Measurements from ENCODE around the gene SLC22A31. TPM values are rescaled to one million over a fixed set of nuclear protein-coding genes. Genes with fewer than 3 reads are reported as not detected.

Gene SLC22A31
- total RNA-seq, 1 experiment from 2014 or later = 53.7 TPM

DNA sequence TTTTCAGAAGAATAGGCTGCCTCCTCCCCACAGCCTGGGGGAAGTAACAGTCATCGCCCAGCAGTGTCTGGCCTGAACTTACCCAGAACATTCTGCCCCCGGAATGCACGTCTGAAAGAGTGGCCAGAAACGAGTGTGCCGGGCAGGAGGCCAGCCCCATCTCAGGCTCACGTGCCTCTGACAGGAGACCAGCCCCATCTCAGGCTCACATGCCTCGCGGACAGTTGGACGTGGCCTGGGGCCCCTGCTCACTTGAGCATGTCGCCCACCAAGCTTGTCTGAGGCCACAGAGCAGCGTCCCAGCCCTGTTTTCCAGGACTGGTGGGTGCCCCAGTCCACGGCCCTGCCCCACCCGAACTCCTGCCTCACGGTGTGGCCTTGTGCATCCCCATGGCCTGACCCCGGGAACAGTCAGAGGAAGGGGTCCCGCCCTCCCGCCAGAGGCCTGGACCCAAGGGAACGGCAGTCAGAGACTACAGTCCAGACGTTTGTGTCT, 45.1 kb downstream of the SLC22A31 start:
- no peak for DNase-seq (ENCODE audit: low read depth, low spot score)
- no peak overlapping the region for H3K4me2 ChIP-seq (ENCODE audit: low read length)
- peaks cover 0 to 15% of the 10 kb centered on the region in 2 experiments; a peak in 2 of 4 replicates for H3K4me1 ChIP-seq (ENCODE audit: control insufficient read depth in 1 of 2, insufficient read depth in 2 of 2, low read length in 2 of 2)
- no TSS peak for BruUV-seq (replicated peaks)
- intact Hi-C loops (cut with micrococcal nuclease) = no loop called here
- H3K9me2 ChIP-seq (ENCODE audit: insufficient read depth) = no peaks in the 10 kb centered on the region
- H2AFZ ChIP-seq (ENCODE audit: low read depth, low read length, poor library complexity, severe bottlenecking) = no peak overlapping the region
- no peaks in the 10 kb centered on the region for H4K20me1 ChIP-seq (ENCODE audit: insufficient read depth)
- no peak overlapping the region for H3K9ac ChIP-seq (ENCODE audit: low read length)
- no peaks in the 10 kb centered on the region for H3K27me3 ChIP-seq (ENCODE audit: insufficient read depth, low read length)
- H3K9me3 ChIP-seq (ENCODE audit: control insufficient read depth in 1 of 2, insufficient read depth in 1 of 2, low read depth in 1 of 2, low read length in 2 of 2) = peaks cover 0 to 15% of the 10 kb centered on the region in 2 experiments; a peak in 1 of 4 replicates
- ChIA-PET RAD21 (ENCODE audit: low non-redundant PET in 1 of 2, low total read pairs in 2 of 2, uncharacterized antibody in 2 of 2, unreplicated experiment in 2 of 2) (no interaction called here), CTCF (interaction anchor here (1.0 kb wide), 1 partner anchor 12 kb away, joined by 6 read pairs; no protein-coding TSS in a partner anchor), POLR2A (interaction anchor here (1.7 kb wide), 1 partner anchor 16 kb away, joined by 4 read pairs; no protein-coding TSS in a partner anchor)
- peak; percentile 13; the same call in 1 of the 2 replicates for ATAC-seq
- no peaks in the 10 kb centered on the region for H3K79me2 ChIP-seq (ENCODE audit: insufficient read depth, low read length)
- peaks cover under 1 to 6% of the 10 kb centered on the region in 2 experiments; a peak in 2 of 4 replicates for H3K36me3 ChIP-seq (ENCODE audit: control insufficient read depth in 1 of 2, insufficient read depth in 2 of 2, low read length in 2 of 2)
- H3K4me3 ChIP-seq (replicated peaks in 1 of 2; ENCODE audit: low read depth in 1 of 2, low read length in 2 of 2) = no peak overlapping the region
- no peak overlapping the region for H3K27ac ChIP-seq (ENCODE audit: low read depth, low read length)
- TF ChIP-seq FOSL1 (IDR thresholded peaks at IDR 0.05; ENCODE audit: low read depth) (no peak), RAD21 (IDR thresholded peaks at IDR 0.05; ENCODE audit: low read depth) (no peak), CEBPB (IDR thresholded peaks at IDR 0.05; ENCODE audit: low read depth) (no peak), ELF1 (IDR thresholded peaks at IDR 0.05; ENCODE audit: borderline replicate concordance, low read depth) (no peak), ZNF274 (IDR thresholded peaks at IDR 0.05; ENCODE audit: low read depth, low read length) (no peak), POLR2A (IDR thresholded peaks at IDR 0.05; ENCODE audit: borderline replicate concordance, extremely low read depth, insufficient read depth, insufficient read length) (no peak), EZH2 (IDR thresholded peaks at IDR 0.05) (no peak), YY1 (IDR thresholded peaks at IDR 0.05; ENCODE audit: extremely low read depth, insufficient replicate concordance, low read depth, low read length) (no peak), EGR1 (IDR thresholded peaks at IDR 0.05; ENCODE audit: low read depth) (no peak), EZH2phosphoT487 (IDR thresholded peaks at IDR 0.05; ENCODE audit: borderline replicate concordance) (no peak), CBX3 (IDR thresholded peaks at IDR 0.05; ENCODE audit: low read depth) (no peak), SP1 (IDR thresholded peaks at IDR 0.05; ENCODE audit: low read depth) (no peak), JUND (IDR thresholded peaks at IDR 0.05) (no peak), POLR2AphosphoS5 (IDR thresholded peaks at IDR 0.05; ENCODE audit: low read depth, low read length) (no peak), ZFX (IDR thresholded peaks at IDR 0.05) (no peak)
- TF ChIP-seq, protein P1, sequence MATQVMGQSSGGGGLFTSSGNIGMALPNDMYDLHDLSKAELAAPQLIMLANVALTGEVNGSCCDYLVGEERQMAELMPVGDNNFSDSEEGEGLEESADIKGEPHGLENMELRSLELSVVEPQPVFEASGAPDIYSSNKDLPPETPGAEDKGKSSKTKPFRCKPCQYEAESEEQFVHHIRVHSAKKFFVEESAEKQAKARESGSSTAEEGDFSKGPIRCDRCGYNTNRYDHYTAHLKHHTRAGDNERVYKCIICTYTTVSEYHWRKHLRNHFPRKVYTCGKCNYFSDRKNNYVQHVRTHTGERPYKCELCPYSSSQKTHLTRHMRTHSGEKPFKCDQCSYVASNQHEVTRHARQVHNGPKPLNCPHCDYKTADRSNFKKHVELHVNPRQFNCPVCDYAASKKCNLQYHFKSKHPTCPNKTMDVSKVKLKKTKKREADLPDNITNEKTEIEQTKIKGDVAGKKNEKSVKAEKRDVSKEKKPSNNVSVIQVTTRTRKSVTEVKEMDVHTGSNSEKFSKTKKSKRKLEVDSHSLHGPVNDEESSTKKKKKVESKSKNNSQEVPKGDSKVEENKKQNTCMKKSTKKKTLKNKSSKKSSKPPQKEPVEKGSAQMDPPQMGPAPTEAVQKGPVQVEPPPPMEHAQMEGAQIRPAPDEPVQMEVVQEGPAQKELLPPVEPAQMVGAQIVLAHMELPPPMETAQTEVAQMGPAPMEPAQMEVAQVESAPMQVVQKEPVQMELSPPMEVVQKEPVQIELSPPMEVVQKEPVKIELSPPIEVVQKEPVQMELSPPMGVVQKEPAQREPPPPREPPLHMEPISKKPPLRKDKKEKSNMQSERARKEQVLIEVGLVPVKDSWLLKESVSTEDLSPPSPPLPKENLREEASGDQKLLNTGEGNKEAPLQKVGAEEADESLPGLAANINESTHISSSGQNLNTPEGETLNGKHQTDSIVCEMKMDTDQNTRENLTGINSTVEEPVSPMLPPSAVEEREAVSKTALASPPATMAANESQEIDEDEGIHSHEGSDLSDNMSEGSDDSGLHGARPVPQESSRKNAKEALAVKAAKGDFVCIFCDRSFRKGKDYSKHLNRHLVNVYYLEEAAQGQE (IDR thresholded peaks at IDR 0.05; ENCODE audit: low read depth) = no peak
- TF ChIP-seq, protein P2, sequence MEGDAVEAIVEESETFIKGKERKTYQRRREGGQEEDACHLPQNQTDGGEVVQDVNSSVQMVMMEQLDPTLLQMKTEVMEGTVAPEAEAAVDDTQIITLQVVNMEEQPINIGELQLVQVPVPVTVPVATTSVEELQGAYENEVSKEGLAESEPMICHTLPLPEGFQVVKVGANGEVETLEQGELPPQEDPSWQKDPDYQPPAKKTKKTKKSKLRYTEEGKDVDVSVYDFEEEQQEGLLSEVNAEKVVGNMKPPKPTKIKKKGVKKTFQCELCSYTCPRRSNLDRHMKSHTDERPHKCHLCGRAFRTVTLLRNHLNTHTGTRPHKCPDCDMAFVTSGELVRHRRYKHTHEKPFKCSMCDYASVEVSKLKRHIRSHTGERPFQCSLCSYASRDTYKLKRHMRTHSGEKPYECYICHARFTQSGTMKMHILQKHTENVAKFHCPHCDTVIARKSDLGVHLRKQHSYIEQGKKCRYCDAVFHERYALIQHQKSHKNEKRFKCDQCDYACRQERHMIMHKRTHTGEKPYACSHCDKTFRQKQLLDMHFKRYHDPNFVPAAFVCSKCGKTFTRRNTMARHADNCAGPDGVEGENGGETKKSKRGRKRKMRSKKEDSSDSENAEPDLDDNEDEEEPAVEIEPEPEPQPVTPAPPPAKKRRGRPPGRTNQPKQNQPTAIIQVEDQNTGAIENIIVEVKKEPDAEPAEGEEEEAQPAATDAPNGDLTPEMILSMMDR (IDR thresholded peaks at IDR 0.05 in 2 of 3, conservative IDR thresholded peaks at IDR 0.05 in 1 of 3; ENCODE audit: borderline replicate concordance in 1 of 3, insufficient read depth in 1 of 3, low read depth in 2 of 3, low read length in 2 of 3) = no peak
- TF ChIP-seq, protein P3, sequence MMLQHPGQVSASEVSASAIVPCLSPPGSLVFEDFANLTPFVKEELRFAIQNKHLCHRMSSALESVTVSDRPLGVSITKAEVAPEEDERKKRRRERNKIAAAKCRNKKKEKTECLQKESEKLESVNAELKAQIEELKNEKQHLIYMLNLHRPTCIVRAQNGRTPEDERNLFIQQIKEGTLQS (IDR thresholded peaks at IDR 0.05) = no peak
- TF ChIP-seq, protein P4, sequence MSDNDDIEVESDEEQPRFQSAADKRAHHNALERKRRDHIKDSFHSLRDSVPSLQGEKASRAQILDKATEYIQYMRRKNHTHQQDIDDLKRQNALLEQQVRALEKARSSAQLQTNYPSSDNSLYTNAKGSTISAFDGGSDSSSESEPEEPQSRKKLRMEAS (IDR thresholded peaks at IDR 0.05) = no peak
- TF ChIP-seq, protein P5, sequence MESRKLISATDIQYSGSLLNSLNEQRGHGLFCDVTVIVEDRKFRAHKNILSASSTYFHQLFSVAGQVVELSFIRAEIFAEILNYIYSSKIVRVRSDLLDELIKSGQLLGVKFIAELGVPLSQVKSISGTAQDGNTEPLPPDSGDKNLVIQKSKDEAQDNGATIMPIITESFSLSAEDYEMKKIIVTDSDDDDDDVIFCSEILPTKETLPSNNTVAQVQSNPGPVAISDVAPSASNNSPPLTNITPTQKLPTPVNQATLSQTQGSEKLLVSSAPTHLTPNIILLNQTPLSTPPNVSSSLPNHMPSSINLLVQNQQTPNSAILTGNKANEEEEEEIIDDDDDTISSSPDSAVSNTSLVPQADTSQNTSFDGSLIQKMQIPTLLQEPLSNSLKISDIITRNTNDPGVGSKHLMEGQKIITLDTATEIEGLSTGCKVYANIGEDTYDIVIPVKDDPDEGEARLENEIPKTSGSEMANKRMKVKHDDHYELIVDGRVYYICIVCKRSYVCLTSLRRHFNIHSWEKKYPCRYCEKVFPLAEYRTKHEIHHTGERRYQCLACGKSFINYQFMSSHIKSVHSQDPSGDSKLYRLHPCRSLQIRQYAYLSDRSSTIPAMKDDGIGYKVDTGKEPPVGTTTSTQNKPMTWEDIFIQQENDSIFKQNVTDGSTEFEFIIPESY (IDR thresholded peaks at IDR 0.05; ENCODE audit: extremely low read depth, insufficient replicate concordance, low read length) = no peak

Data from HCT116 (cell line).